H1 (cell line): ENCODE results near the gene ADCY5. TPM values are rescaled to one million over a fixed set of nuclear protein-coding genes. Genes with fewer than 3 reads are reported as not detected.

Experiments used
- CTCF ChIA-PET: fragments of 300-600 bp; sonication (Branson Sonifier 250); formaldehyde crosslinking; loops from one replicate; lab custom pipeline; 2021; ENCODE audit not compliant: partially characterized antibody; lab: Charles Lee
- POLR2A ChIA-PET: fragments of 300-600 bp; sonication (Branson Sonifier 250); formaldehyde crosslinking; loops from one replicate; lab custom pipeline; 2021; ENCODE audit warnings: inconsistent platforms; ENCODE audit not compliant: partially characterized antibody; lab: Charles Lee
- DNase-seq, 2 experiments: peaks; one replicate each; pipeline versions ENCODE4 v3.0.0 to v3.0.0-alpha.2; 2010 to 2022; ENCODE audit warnings: low spot score in 2 of 2, low read depth in 1 of 2, mixed read lengths in 1 of 2
- FAIRE-seq: peaks from 2 replicates; lab custom pipeline; 2011; peaks lifted over from hg19 to GRCh38; lab: Jason Lieb, UNC
- H2AFZ ChIP-seq: 2 replicates; pipeline ENCODE4 v1.8.1; 2012; ENCODE audit warnings: low read length, inconsistent platforms
- H2AK5ac ChIP-seq: 2 replicates; pipeline ENCODE4 v1.6.1; 2013; ENCODE audit warnings: low read depth, low read length
- H2BK120ac ChIP-seq: replicated peaks from 2 replicates; pipeline ENCODE3; 2013; ENCODE audit warnings: low read depth, low read length, inconsistent platforms
- H2BK12ac ChIP-seq: 2 replicates; pipeline ENCODE4 v1.6.1; 2013; ENCODE audit warnings: low read depth, low read length
- H2BK15ac ChIP-seq: 2 replicates; pipeline ENCODE4 v1.6.1; 2013; ENCODE audit warnings: low read length
- H2BK20ac ChIP-seq: 2 replicates; pipeline ENCODE4 v1.6.1; 2013; ENCODE audit warnings: low read length
- H2BK5ac ChIP-seq: 2 replicates; pipeline ENCODE4 v1.6.1; 2013; ENCODE audit warnings: low read depth, low read length
- H3K14ac ChIP-seq: 2 replicates; pipeline ENCODE4 v1.6.1; 2013; ENCODE audit warnings: inconsistent platforms; ENCODE audit not compliant: insufficient read length
- H3K18ac ChIP-seq: 2 replicates; pipeline ENCODE4 v1.6.1; 2013; ENCODE audit warnings: low read length; ENCODE audit errors: extremely low read depth
- H3K23ac ChIP-seq: 2 replicates; pipeline ENCODE4 v1.6.1; 2013; ENCODE audit warnings: inconsistent platforms; ENCODE audit not compliant: insufficient read length
- H3K23me2 ChIP-seq: 2 replicates; pipeline ENCODE4 v1.6.1; 2013; ENCODE audit warnings: low read depth, low read length
- H3K27ac ChIP-seq: 2 replicates; pipeline ENCODE4 v1.6.1; 2011; ENCODE audit warnings: low read depth, low read length, inconsistent platforms
- H3K27me3 ChIP-seq, 4 experiments: replicated peaks in 1 of 4; 1 replicate in 1 of 4; 2 replicates in 3 of 4; pipeline versions ENCODE4 v1.6.1 to v1.8.1; 2011 to 2013; ENCODE audit warnings: low read length in 3 of 4, mild to moderate bottlenecking in 3 of 4, inconsistent platforms in 2 of 4, mixed read lengths in 2 of 4, moderate library complexity in 1 of 4; ENCODE audit not compliant: control insufficient read depth in 3 of 4, insufficient read depth in 3 of 4; ENCODE audit errors: extremely low read depth in 1 of 4
- H3K36me3 ChIP-seq, 4 experiments: 2 replicates each; pipeline versions ENCODE4 v1.6.1 to v1.8.1; 2011 to 2013; ENCODE audit warnings: mild to moderate bottlenecking in 4 of 4, low read length in 3 of 4, moderate library complexity in 2 of 4, control low read depth in 1 of 4, inconsistent platforms in 1 of 4; ENCODE audit not compliant: insufficient read depth in 4 of 4, control insufficient read depth in 2 of 4
- H3K4ac ChIP-seq: replicated peaks from 2 replicates; pipeline ENCODE3; 2013; ENCODE audit warnings: low read length, low read depth, mixed read lengths, inconsistent platforms; ENCODE audit not compliant: insufficient read length
- H3K4me1 ChIP-seq, 4 experiments: replicated peaks in 1 of 4; 1 replicate in 1 of 4; 2 replicates in 3 of 4; pipeline versions ENCODE4 v1.6.1 to v1.8.1; 2011 to 2013; ENCODE audit warnings: low read length in 3 of 4, inconsistent platforms in 2 of 4, mixed read lengths in 1 of 4; ENCODE audit not compliant: insufficient read depth in 4 of 4, control insufficient read depth in 3 of 4
- H3K4me2 ChIP-seq, 2 experiments: 2 replicates each; pipeline versions ENCODE4 v1.6.1 to v1.8.1; 2011 to 2013; ENCODE audit warnings: low read depth in 2 of 2, low read length in 2 of 2, control low read depth in 1 of 2, inconsistent platforms in 1 of 2, mild to moderate bottlenecking in 1 of 2; ENCODE audit not compliant: insufficient read depth in 1 of 2
- H3K4me3 ChIP-seq, 4 experiments: fragments of 200-600, 300-600 bp in 1 of 4; sonication (generic), shearing (Covaris generic), sonication (Bioruptor Twin) in 1 of 4; 2 replicates each; pipeline versions ENCODE4 v1.5.1 to v1.8.1; 2011 to 2016; ENCODE audit warnings: low read length in 4 of 4, low read depth in 3 of 4, control low read depth in 2 of 4, inconsistent platforms in 2 of 4, mild to moderate bottlenecking in 2 of 4, mixed read lengths in 1 of 4, moderate library complexity in 1 of 4; ENCODE audit not compliant: insufficient read depth in 2 of 4; ENCODE audit errors: extremely low read depth in 1 of 4
- H3K56ac ChIP-seq: replicated peaks from 2 replicates; pipeline ENCODE3; 2013; ENCODE audit warnings: low read depth, mild to moderate bottlenecking, mixed read lengths, low read length, inconsistent platforms; ENCODE audit not compliant: insufficient read length
- H3K79me1 ChIP-seq: 2 replicates; pipeline ENCODE4 v1.6.1; 2013; ENCODE audit warnings: low read depth, low read length, control low read depth
- H3K79me2 ChIP-seq, 2 experiments: 2 replicates each; pipeline versions ENCODE4 v1.6.1 to v1.8.1; 2012 to 2013; ENCODE audit warnings: low read length in 2 of 2, mild to moderate bottlenecking in 2 of 2, inconsistent platforms in 1 of 2; ENCODE audit not compliant: insufficient read depth in 2 of 2, control insufficient read depth in 1 of 2
- H3K9ac ChIP-seq, 4 experiments: replicated peaks in 1 of 4; 1 replicate in 1 of 4; 2 replicates in 3 of 4; pipeline versions ENCODE4 v1.6.1 to v1.8.1; 2011 to 2013; ENCODE audit warnings: low read depth in 3 of 4, low read length in 3 of 4, control low read depth in 2 of 4, mild to moderate bottlenecking in 2 of 4, moderate library complexity in 2 of 4, inconsistent platforms in 1 of 4; ENCODE audit errors: extremely low read depth in 1 of 4
- H3K9me3 ChIP-seq, 2 experiments: 2 replicates each; pipeline versions ENCODE4 v1.6.1 to v1.8.1; 2012 to 2013; ENCODE audit warnings: mild to moderate bottlenecking in 2 of 2, moderate library complexity in 2 of 2, control low read depth in 1 of 2, inconsistent platforms in 1 of 2, low read depth in 1 of 2, low read length in 1 of 2, mixed read lengths in 1 of 2; ENCODE audit not compliant: insufficient read depth in 2 of 2
- H4K20me1 ChIP-seq, 2 experiments: replicated peaks in 1 of 2; 2 replicates each; pipeline versions ENCODE3 to v1.8.1; 2011 to 2013; ENCODE audit warnings: inconsistent platforms in 2 of 2, low read length in 2 of 2, mild to moderate bottlenecking in 1 of 2; ENCODE audit not compliant: insufficient read depth in 2 of 2, control insufficient read depth in 1 of 2
- H4K5ac ChIP-seq: 2 replicates; pipeline ENCODE4 v1.6.1; 2013; ENCODE audit warnings: low read length, low read depth, mixed read lengths, inconsistent platforms; ENCODE audit not compliant: insufficient read length
- H4K8ac ChIP-seq: 2 replicates; pipeline ENCODE4 v1.8.0; 2013; ENCODE audit warnings: mild to moderate bottlenecking, moderate library complexity, low read length, inconsistent platforms; ENCODE audit not compliant: insufficient read depth; ENCODE audit errors: extremely low read depth
- H4K91ac ChIP-seq: replicated peaks from 2 replicates; pipeline ENCODE3; 2013; ENCODE audit warnings: low read length, mixed read lengths, inconsistent platforms; ENCODE audit not compliant: insufficient read length
- FOSL1 ChIP-seq: IDR thresholded peaks from 2 replicates; pipeline ENCODE4 v1.6.1; 2011; ENCODE audit warnings: mild to moderate bottlenecking, low read depth, low read length, moderate library complexity; ENCODE audit not compliant: insufficient read depth
- HDAC6 ChIP-seq: IDR thresholded peaks from one replicate; pipeline ENCODE4 v1.7.1; 2012; ENCODE audit warnings: low read depth, mild to moderate bottlenecking, inconsistent platforms, low read length, moderate library complexity
- KDM5A ChIP-seq: fragments of 200-600 bp; IDR thresholded peaks from 2 replicates; pipeline ENCODE4 v1.7.1; 2012; ENCODE audit warnings: mild to moderate bottlenecking, low read length, inconsistent platforms, mixed read lengths
- NANOG ChIP-seq: IDR thresholded peaks from 2 replicates; pipeline ENCODE4 v1.6.1; 2011; ENCODE audit warnings: low read length, low read depth, mild to moderate bottlenecking, inconsistent platforms; ENCODE audit not compliant: insufficient read depth, poor library complexity, severe bottlenecking
- WGBS, 2 experiments: shearing (Covaris generic) in 1 of 2; methylation state at CpG; one replicate each; pipeline versions ENCODE4 v1.1.6 to v1.1.7; 2013 to 2015; ENCODE audit warnings: low lambda C conversion rate in 2 of 2, mixed read lengths in 2 of 2, inconsistent platforms in 1 of 2, low coverage in 1 of 2, missing lambda C conversion rate in 1 of 2; ENCODE audit not compliant: insufficient replicate concordance in 2 of 2, insufficient coverage in 1 of 2, insufficient read length in 1 of 2; ENCODE audit errors: extremely low coverage in 1 of 2, missing lambda C conversion rate in 1 of 2; 5-methylcytosine and 5-hydroxymethylcytosine counted together
- polyA plus RNA-seq, 7 experiments: library from polyadenylated mRNA; depleted of rRNA in 3 of 7; stranded (reverse) in 5 of 7; unstranded in 2 of 7; fragments of >200 nt in 5 of 7; fragments of 200-250 nt in 2 of 7; gene quantifications; 1 replicate in 5 of 7; 2 replicates in 1 of 7; 4 replicates in 1 of 7; pipeline versions ENCODE4 v1.2.1 to v1.2.3, GENCODE V29; 2011 to 2013; ENCODE audit warnings: missing spikeins in 2 of 7, mixed read lengths in 2 of 7
- total RNA-seq: library from RNA; stranded (reverse); fragmentation: NEBNext Ultra II Directional; extraction: Animal tissue kit (Norgen Biotek cat#: 25700); gene quantifications from 2 replicates; pipeline ENCODE4 v1.2.1, GENCODE V29; 2021

Gene ADCY5
- total and polyA plus RNA-seq, 2 of the 8 experiments (the other 6 are each of a cell fraction or from before 2014, with no cell fraction given): 18.9 to 40.8 TPM

DNA sequence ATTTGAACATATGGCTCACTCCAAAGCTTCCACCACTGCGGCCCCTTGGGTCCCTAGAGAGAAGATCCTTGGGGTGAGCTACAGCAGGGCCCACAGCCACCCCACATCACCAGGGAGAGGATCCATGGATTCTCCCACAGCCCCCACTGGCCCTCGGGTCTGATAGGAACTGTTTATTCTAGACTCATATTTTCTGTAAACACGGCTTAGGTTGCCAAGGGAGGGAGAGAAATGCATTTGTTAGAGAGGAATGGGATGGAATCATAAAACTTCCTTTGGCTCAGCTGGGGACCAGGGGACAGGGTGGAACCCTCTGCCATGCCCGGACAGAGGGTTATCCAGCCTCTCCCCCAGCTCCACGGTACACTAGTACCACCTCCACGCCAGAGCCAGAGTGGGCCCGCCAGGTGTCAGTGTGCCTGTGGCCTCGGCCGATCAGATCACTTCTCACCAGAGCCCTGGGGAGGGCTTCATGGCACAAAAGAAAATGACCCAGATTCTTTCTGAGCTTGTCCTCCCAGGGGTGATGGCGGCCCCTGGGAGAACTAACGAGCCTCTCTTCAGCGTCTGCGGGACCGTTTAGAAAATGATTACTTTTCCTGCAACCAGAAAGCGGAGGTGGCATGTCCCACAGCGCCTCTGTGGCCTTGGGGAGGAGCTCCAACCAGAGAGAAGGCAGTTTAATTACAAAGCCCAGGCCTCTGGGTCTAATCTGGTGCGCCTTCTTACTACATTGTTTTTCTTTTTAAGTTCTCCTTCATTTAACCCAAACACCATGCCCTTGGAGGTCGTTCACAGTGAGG, 33.7 kb downstream of the ADCY5 start:
- H4K20me1 ChIP-seq: no peaks in the 10 kb centered on the region
- ChIA-PET POLR2A (interaction anchor here (0.5 kb wide), 1 partner anchor 96 kb away, joined by 3 read pairs; no protein-coding TSS in a partner anchor), CTCF (interaction anchor here (0.8 to 6.8 kb wide), 10 partner anchors 7 to 83 kb away, joined by 3 to 45 read pairs (median 4); no protein-coding TSS in a partner anchor)
- no peaks in the 10 kb centered on the region for H3K23me2 ChIP-seq
- H4K8ac ChIP-seq: no peak overlapping the region
- H2BK20ac ChIP-seq: no peak overlapping the region
- no peak overlapping the region for H2BK12ac ChIP-seq
- no peaks in the 10 kb centered on the region; a peak in 1 of 7 replicates for H3K27me3 ChIP-seq
- no peak overlapping the region for H2AK5ac ChIP-seq
- 92% methylated on average over 18 of the region's 18 CpGs; no CpG with 5 or more reads in 1 of the 2 experiments for WGBS, 2 experiments
- no peak for FAIRE-seq
- H3K14ac ChIP-seq: no peak overlapping the region
- no peak overlapping the region for H3K4ac ChIP-seq
- no peaks in the 10 kb centered on the region for H3K79me2 ChIP-seq
- H3K79me1 ChIP-seq: no peaks in the 10 kb centered on the region
- H2AFZ ChIP-seq: no peak overlapping the region
- no peak overlapping the region for H2BK15ac ChIP-seq
- H3K18ac ChIP-seq: no peak overlapping the region
- H3K27ac ChIP-seq: no peak overlapping the region
- no peak overlapping the region for H2BK120ac ChIP-seq
- H3K4me2 ChIP-seq: no peak overlapping the region
- H4K91ac ChIP-seq: no peak overlapping the region
- no peak overlapping the region for H3K23ac ChIP-seq
- H3K56ac ChIP-seq: no peak overlapping the region
- H4K5ac ChIP-seq: no peak overlapping the region
- H3K4me3 ChIP-seq: no peak overlapping the region
- no peak overlapping the region for H2BK5ac ChIP-seq
- H3K4me1 ChIP-seq: peaks cover 0 to 4% (median 1%) of the 10 kb centered on the region in 4 experiments; a peak in 6 of 7 replicates
- DNase-seq: no peak
- no peak overlapping the region for H3K9ac ChIP-seq
- H3K9me3 ChIP-seq: no peaks in the 10 kb centered on the region
- no peaks in the 10 kb centered on the region for H3K36me3 ChIP-seq
- TF ChIP-seq FOSL1 (no peak), NANOG (no peak), HDAC6 (no peak), KDM5A (no peak)
